ENCODE measurements around the gene DNAH2. TPM values are rescaled to one million over a fixed set of nuclear protein-coding genes. Genes with fewer than 3 reads are reported as not detected.

Gene DNAH2
- total and polyA plus RNA-seq, 2 experiments from 2014 or later, result 0.38 TPM; not detected in 1

GRCh38 chr17:7848739-7849129 is 131.2 kb downstream of the DNAH2 start:
- Histone ChIP-seq H3K79me2 (replicated peaks; ENCODE audit: insufficient read depth) (no peaks in the 10 kb centered on the region), H3K36me3 (ENCODE audit: insufficient read depth) (no peaks in the 10 kb centered on the region), H2AFZ (no peak overlapping the region), H3K27me3 (ENCODE audit: insufficient read depth) (peaks cover 83% of the 10 kb centered on the region), H3K4me3 (no peak overlapping the region), H3K9me2 (ENCODE audit: insufficient read depth) (no peaks in the 10 kb centered on the region), H3K4me1 (ENCODE audit: insufficient read depth) (peaks cover 13% of the 10 kb centered on the region; the same call in 1 of the 2 replicates), H3K4me2 (no peak overlapping the region), H3F3A (replicated peaks; ENCODE audit: low read depth) (0 out of 2 replicates have a peak, but pooled peaks cover 7% of the 10 kb centered on the region), H4K20me1 (replicated peaks; ENCODE audit: insufficient read depth) (no peaks in the 10 kb centered on the region; the same call in 1 of the 2 replicates), H3K27ac (ENCODE audit: low read depth) (no peak overlapping the region)
- DNase-seq (ENCODE audit: low spot score) (no peak), ATAC-seq (no peak)
- H3K9me3 Mint-ChIP-seq, result no peaks in the 10 kb centered on the region; the same call in 2 of the 3 replicates
- H3K36me3 Mint-ChIP-seq (ENCODE audit: low read depth), result no peaks in the 10 kb centered on the region; the same call in 2 of the 3 replicates
- H3K27me3 Mint-ChIP-seq (ENCODE audit: insufficient read depth, low read depth, poor library complexity), result peaks cover 40% of the 10 kb centered on the region
- H3K4me1 Mint-ChIP-seq, result peaks cover 23% of the 10 kb centered on the region
- no peak overlapping the region for H3K4me3 Mint-ChIP-seq
- no peak overlapping the region for H3K27ac Mint-ChIP-seq
- TF ChIP-seq ZNF114 (CRISPR knock-in tag; IDR thresholded peaks at IDR 0.05) (no peak), EZH2 (IDR thresholded peaks at IDR 0.05; ENCODE audit: low read depth, unreplicated experiment) (no peak), REST (IDR thresholded peaks at IDR 0.05; ENCODE audit: unreplicated experiment) (no peak), ZNF331 (CRISPR knock-in tag; IDR thresholded peaks at IDR 0.05; ENCODE audit: low read depth) (no peak), STAT1 (IDR thresholded peaks at IDR 0.05; ENCODE audit: unreplicated experiment) (no peak), NANOG (IDR thresholded peaks at IDR 0.05; ENCODE audit: borderline replicate concordance) (no peak), POLR2AphosphoS5 (IDR thresholded peaks at IDR 0.05; ENCODE audit: low read depth) (no peak), CTCF (conservative IDR thresholded peaks at IDR 0.05; ENCODE audit: low read depth in 2 of 2) (no peak), EZH2phosphoT487 (IDR thresholded peaks at IDR 0.05; ENCODE audit: unreplicated experiment) (no peak), ZNF462 (CRISPR knock-in tag; IDR thresholded peaks at IDR 0.05) (no peak), ETS1 (IDR thresholded peaks at IDR 0.05) (no peak), CREB1 (CRISPR knock-in tag; IDR thresholded peaks at IDR 0.05; ENCODE audit: low read depth) (no peak)

Data from GM23338 (cell line).